Fibroblast of lung (primary cell): Measurements from ENCODE around the gene ZNF512B. TPM values are rescaled to one million over a fixed set of nuclear protein-coding genes. Genes with fewer than 3 reads are reported as not detected.
A peak's percentile ranks its signal among the peaks of the same experiment; 100 is the strongest.
"Not testable (repeated sequence)": the region's sequence is repeated elsewhere in the genome, so short reads cannot be mapped to it uniquely, and the experiment has no call there.

Source experiments
- DNase-seq, 2 donors: peaks; one replicate each; pipeline versions ENCODE4 v3.0.0 to v3.0.0-alpha.2; 2010; ENCODE audit warnings: low read depth in 2 of 2
- H2AFZ ChIP-seq: 2 replicates; pipeline ENCODE4 v1.5.1; 2012; ENCODE audit warnings: low read length, control low read depth, inconsistent platforms
- H3K27ac ChIP-seq: 2 replicates; pipeline ENCODE4 v1.5.1; 2011; ENCODE audit warnings: low read length, control low read depth; ENCODE audit not compliant: insufficient read depth
- H3K27me3 ChIP-seq: 2 replicates; pipeline ENCODE4 v1.5.1; 2011; ENCODE audit warnings: mild to moderate bottlenecking, low read length; ENCODE audit not compliant: control insufficient read depth, insufficient read depth
- H3K36me3 ChIP-seq: 2 replicates; pipeline ENCODE4 v1.5.1; 2011; ENCODE audit warnings: low read length; ENCODE audit not compliant: control insufficient read depth, insufficient read depth
- H3K4me1 ChIP-seq: 2 replicates; pipeline ENCODE4 v1.5.1; 2011; ENCODE audit warnings: low read length; ENCODE audit not compliant: control insufficient read depth, insufficient read depth; ENCODE audit errors: extremely low read depth
- H3K4me2 ChIP-seq: 2 replicates; pipeline ENCODE4 v1.5.1; 2011; ENCODE audit warnings: low read length, control low read depth; ENCODE audit not compliant: insufficient read depth; ENCODE audit errors: extremely low read depth
- H3K4me3 ChIP-seq, 4 experiments: fragments of 200-600 bp in 1 of 4; sonication (generic) in 1 of 4; replicated peaks in 1 of 4; 2 replicates each; pipeline ENCODE4 v1.5.1; 2011 to 2016; ENCODE audit warnings: low read length in 4 of 4, low read depth in 3 of 4, mild to moderate bottlenecking in 3 of 4, control low read depth in 2 of 4, inconsistent platforms in 1 of 4, mixed read lengths in 1 of 4; ENCODE audit not compliant: insufficient read depth in 1 of 4; ENCODE audit errors: control extremely low read depth in 1 of 4
- H3K79me2 ChIP-seq: 2 replicates; pipeline ENCODE4 v1.5.1; 2012; ENCODE audit warnings: mild to moderate bottlenecking, low read length, inconsistent platforms; ENCODE audit not compliant: control insufficient read depth, insufficient read depth
- H3K9ac ChIP-seq: 2 replicates; pipeline ENCODE4 v1.5.1; 2011; ENCODE audit warnings: mild to moderate bottlenecking, low read length, control low read depth; ENCODE audit not compliant: insufficient read depth
- H3K9me3 ChIP-seq: 2 replicates; pipeline ENCODE4 v1.5.1; 2012; ENCODE audit warnings: low read depth, low read length; ENCODE audit not compliant: control insufficient read depth, insufficient read depth
- H4K20me1 ChIP-seq: 2 replicates; pipeline ENCODE4 v1.5.1; 2011; ENCODE audit warnings: low read length; ENCODE audit not compliant: control insufficient read depth, insufficient read depth; ENCODE audit errors: extremely low read depth
- CTCF ChIP-seq, 2 donors: IDR thresholded peaks in 1 of 2; conservative IDR thresholded peaks in 1 of 2; 1 replicate in 1 of 2; 2 replicates in 1 of 2; pipeline ENCODE4 v1.5.1; 2011 to 2012; ENCODE audit warnings: low read length in 2 of 2, control low read depth in 1 of 2, inconsistent platforms in 1 of 2, low read depth in 1 of 2, mild to moderate bottlenecking in 1 of 2
- EZH2 ChIP-seq: IDR thresholded peaks from 2 replicates; pipeline ENCODE4 v1.5.1; 2012; ENCODE audit warnings: low read length, control low read depth, mild to moderate bottlenecking; ENCODE audit errors: missing control alignments
- polyA plus RNA-seq, 2 donors: library from polyadenylated mRNA; depleted of rRNA in 1 of 2; stranded (reverse) in 1 of 2; unstranded in 1 of 2; fragments of >200 nt; gene quantifications; 2 replicates each; pipeline ENCODE4 v1.2.1, GENCODE V29; 2011 to 2012; ENCODE audit warnings: missing spikeins in 1 of 2
- total RNA-seq: library from RNA; depleted of rRNA; stranded (reverse); fragments of >200 nt; gene quantifications from 2 replicates; pipeline ENCODE4 v1.2.1, GENCODE V29; 2014

The ZNF512B gene
- total and polyA plus RNA-seq, 2 donors (not counting 1 experiment from before 2014, with no cell fraction given) = 3.5 to 8.4 TPM

- no peak for TF ChIP-seq CTCF (conservative IDR thresholded peaks at IDR 0.05 in 1 of 2, IDR thresholded peaks at IDR 0.05 in 1 of 2; ENCODE audit: low read depth in 1 of 2, low read length in 2 of 2)
- TF ChIP-seq EZH2 = no peak
- no peak overlapping the region for H2AFZ ChIP-seq
- no peaks in the 10 kb centered on the region for H3K9me3 ChIP-seq
- peaks cover 19% of the 10 kb centered on the region for H3K4me1 ChIP-seq
- H3K4me2 ChIP-seq = no peak overlapping the region
- H4K20me1 ChIP-seq = no peaks in the 10 kb centered on the region
- no peaks in the 10 kb centered on the region for H3K36me3 ChIP-seq
- H3K4me3 ChIP-seq = no peak overlapping the region
- H3K27ac ChIP-seq = no peak overlapping the region
- H3K79me2 ChIP-seq = peaks cover 13% of the 10 kb centered on the region
- no peaks in the 10 kb centered on the region for H3K27me3 ChIP-seq
- peak; percentile 76 to 79 for DNase-seq
- H3K9ac ChIP-seq = no peak overlapping the region
Observed at GRCh38 chr20:63977739-63978276, 8.1 kb upstream of the ZNF512B start.

- Histone ChIP-seq H4K20me1 (no peaks in the 10 kb centered on the region), H3K36me3 (no peaks in the 10 kb centered on the region), H3K27me3 (no peaks in the 10 kb centered on the region), H3K27ac (no peak overlapping the region), H3K79me2 (peaks cover 7% of the 10 kb centered on the region), H3K9me3 (no peaks in the 10 kb centered on the region), H3K4me1 (peaks cover 19% of the 10 kb centered on the region), H2AFZ (no peak overlapping the region), H3K9ac (no peak overlapping the region), H3K4me2 (no peak overlapping the region), H3K4me3 (no peak overlapping the region)
- TF ChIP-seq EZH2 (no peak), CTCF (conservative IDR thresholded peaks at IDR 0.05 in 1 of 2, IDR thresholded peaks at IDR 0.05 in 1 of 2; ENCODE audit: low read depth in 1 of 2, low read length in 2 of 2) (no peak)
- DNase-seq = no peak
Observed at GRCh38 chr20:63976980-63977738, 7.4 kb upstream of the ZNF512B start.

- H3K27ac ChIP-seq, H3K27me3 ChIP-seq, H3K36me3 ChIP-seq, H2AFZ ChIP-seq, H3K9me3 ChIP-seq, H4K20me1 ChIP-seq, H3K4me2 ChIP-seq, DNase-seq, H3K4me3 ChIP-seq, H3K79me2 ChIP-seq, H3K9ac ChIP-seq: not testable (repeated sequence)
- H3K4me1 ChIP-seq = peaks cover 16% of the 10 kb centered on the region
Observed at GRCh38 chr20:63976511-63976910, 6.8 kb upstream of the ZNF512B start.
